Body of pancreas (tissue), 4 donors: ENCODE measurements around the gene HSCB.

Source experiments
- POLR2A ChIP-seq, 3 donors: fragments of 450-650 bp; IDR thresholded peaks; one replicate each; pipeline ENCODE4 v1.6.1; 2016; ENCODE audit warnings: antibody characterized with exemption in 3 of 3, mild to moderate bottlenecking in 2 of 3
- TF ChIP-seq, protein P1 (sequence below), 7 experiments: fragments of 450-650 bp in 4 of 7; fragments of 200-600 bp in 3 of 7; sonication (generic) in 3 of 7; IDR thresholded peaks; one replicate each; pipeline ENCODE4 v1.5.1; 2016 to 2019; ENCODE audit warnings: antibody characterized with exemption in 7 of 7

DNA sequence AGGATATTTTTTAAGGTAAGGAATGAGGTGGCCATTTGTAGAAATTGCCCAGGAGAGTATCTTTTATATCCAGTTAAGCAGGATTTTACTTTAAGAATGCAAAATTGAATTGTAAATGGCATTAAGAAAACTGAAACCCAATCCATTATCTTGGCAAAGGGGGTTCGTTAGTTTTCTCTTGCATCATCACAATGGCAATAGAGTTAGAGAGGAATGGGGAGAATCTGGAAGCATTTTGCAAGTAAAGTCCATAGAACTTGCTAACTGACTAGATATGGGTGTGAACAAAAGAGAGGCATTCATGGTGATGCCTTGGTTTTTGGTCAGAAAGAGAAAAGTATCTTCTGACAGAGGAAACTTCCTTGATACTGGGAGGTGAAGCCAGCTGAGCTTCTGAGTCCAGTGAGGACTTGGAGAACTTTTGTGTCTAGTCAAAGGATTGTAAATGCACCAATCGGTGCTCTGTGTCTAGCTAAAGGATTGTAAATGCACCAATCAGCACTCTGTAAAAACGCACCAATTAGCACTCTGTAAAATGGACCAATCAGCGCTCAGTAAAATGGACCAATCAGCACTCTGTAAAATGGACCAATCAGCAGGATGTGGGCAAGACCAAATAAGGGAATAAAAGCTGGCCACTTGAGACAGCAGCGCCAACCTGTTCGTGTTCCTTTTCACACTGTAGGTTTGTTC lies 27.0 kb downstream of the HSCB start:
- TF ChIP-seq, protein P1, sequence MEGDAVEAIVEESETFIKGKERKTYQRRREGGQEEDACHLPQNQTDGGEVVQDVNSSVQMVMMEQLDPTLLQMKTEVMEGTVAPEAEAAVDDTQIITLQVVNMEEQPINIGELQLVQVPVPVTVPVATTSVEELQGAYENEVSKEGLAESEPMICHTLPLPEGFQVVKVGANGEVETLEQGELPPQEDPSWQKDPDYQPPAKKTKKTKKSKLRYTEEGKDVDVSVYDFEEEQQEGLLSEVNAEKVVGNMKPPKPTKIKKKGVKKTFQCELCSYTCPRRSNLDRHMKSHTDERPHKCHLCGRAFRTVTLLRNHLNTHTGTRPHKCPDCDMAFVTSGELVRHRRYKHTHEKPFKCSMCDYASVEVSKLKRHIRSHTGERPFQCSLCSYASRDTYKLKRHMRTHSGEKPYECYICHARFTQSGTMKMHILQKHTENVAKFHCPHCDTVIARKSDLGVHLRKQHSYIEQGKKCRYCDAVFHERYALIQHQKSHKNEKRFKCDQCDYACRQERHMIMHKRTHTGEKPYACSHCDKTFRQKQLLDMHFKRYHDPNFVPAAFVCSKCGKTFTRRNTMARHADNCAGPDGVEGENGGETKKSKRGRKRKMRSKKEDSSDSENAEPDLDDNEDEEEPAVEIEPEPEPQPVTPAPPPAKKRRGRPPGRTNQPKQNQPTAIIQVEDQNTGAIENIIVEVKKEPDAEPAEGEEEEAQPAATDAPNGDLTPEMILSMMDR (IDR thresholded peaks at IDR 0.05): no peak
- TF ChIP-seq POLR2A (IDR thresholded peaks at IDR 0.05): no peak
